Activated CD4-positive, alpha-beta T cell treated with anti-CD3 and anti-CD28 coated beads, Interleukin-2, amount 50 U/mL, for 1 hour (primary cell): ENCODE results near the gene ZNF202.
"Not testable (repeated sequence)": the region's sequence is repeated elsewhere in the genome, so short reads cannot be mapped to it uniquely, and the experiment has no call there.

Experiments
- DNase-seq: peaks from one replicate; pipeline ENCODE4 v3.0.0-alpha.2; 2020

The ZNF202 gene

DNA sequence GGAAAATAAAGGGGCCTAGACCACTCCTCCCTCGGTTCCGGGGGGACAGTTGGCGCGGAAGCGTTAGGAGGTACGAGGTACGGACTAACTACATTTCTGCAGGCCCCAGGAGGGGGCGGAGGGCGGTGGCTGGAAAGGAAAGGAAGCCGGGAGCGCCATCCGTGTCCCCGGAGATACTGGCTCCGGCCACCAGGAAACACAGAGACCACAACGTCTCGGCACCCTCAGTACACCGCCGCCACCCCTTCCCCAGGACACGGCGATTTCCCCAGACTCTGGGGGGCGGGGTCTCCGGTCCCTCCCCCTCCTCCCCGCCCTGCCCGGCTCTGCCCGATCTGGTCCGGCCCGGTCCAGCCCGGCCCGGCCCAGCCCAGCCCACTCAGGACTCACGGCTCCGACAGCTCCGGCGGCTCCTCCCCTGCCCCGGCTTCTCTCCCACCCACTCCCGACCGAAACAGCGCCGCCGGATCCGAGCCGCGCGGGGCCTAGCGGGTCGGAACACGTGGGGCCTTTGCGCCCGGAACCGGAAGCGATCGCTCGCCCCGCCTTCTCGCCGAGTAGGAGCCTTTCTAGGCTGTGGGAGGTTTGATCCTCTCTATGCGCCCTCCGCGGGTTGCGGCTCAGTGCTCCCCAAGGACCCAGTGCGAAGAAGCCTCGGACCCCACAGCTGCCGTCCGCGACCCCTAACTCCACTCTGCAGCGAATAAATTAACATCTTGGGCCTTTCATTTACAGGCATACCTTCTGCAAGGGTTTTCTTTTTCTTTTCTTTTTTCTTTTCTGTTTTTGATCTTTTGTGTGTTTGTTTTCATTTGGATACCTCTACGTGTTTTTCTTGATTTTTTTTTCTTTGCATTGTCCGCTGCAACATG, at the start of gene ZNF202:
TSS of gene ZNF202 (minus strand) at position 502 of the 872 bp plus-strand sequence. CDS start 10,772 bp downstream, outside the sequence.
- DNase-seq = peak; percentile 89

DNA sequence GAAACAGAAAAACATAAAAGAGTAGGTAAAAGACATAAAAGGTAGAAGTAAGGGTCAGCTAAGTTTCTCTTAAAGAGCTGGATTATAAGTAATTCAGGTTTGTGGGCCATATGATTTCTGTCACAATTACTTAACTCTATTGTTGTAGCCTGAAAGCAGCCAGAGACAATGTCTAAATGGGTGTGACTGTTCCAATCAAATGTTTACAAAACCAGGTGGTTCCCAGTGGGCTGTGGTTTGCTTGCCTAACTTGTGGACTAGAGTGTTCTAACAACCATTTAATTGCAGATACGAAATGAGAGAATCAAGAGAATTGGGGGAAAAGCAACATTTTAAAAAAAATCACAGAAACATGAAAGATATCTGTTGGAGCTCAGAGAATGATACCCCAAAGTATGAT, 42.1 kb upstream of the ZNF202 start:
- no peak for DNase-seq

DNA sequence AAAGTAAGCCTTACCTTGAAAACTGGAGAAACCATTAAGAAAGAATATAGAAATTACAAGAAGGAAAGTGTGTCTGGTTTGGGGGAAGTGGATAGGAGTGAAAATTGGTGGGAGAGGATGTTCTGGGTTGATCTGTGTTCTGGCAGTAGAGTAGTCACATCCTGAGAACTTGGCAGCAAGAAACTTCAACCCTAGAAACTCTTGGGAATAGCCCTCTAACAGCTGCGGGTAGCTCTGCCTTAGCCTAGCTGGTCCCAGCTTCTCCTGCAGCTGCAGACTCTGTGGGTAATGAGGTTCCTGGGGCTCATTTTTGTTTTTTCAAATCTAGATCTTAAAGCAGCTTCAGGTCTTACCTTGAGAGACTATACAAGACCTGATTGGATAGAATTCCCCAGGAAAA, 37.1 kb upstream of the ZNF202 start:
- no peak for DNase-seq

DNA sequence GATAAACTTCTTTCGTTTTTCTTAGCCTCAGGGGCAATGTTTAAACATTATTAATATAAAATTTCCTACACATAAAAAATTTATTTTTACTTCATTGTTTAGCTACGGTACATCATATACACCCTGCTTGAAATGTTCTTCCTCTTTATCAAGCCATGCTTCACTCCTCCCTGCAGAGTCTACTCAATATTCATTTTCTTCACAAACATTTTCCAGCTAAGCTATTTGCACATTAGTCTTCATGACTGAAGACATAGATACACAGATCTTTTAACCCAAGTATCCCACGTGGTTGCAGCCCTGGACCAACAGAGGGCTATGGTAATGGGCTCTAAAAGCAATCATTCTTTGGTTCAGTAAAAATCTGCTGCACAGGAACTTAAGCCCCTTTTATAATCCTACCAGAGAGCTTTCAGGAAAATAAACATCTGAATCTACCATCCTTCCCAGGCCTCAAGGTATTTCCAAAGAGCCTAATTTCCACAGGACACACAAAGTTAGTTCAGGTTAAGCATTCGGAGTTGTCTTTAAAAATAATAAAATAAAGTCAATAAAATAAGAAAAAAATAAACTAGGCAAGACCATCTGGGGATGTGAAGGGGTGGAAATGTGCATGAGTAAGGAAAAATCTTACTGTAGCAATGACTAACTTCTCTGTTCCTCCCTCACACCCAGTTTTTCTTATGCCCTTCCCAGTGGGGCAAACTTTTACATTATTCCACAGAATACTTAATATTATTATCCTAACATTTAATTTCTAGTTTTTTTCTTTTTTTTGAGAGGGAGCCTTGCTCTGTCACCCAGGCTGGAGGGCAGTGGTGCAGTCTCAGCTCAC, 34.5 kb upstream of the ZNF202 start:
- DNase-seq = no peak

DNA sequence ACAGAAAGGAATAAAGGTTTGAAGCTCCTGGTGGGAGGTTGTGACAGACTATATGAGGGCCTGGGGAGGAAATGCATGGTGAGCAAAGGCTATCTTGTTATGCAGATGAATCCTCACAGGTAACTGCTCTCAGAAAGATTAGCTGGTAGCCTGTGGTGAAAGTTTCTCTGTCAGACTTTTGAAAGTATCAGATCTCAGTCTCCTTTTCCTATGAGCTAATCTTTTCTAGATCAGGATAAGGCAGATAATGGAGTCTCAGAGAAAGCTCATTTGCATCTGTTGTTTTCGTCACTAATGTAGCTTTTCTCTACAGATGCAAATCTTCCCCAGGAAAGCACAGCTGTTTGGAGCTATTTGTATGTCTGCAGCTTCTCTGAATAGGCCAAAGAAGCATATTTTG, 33.8 kb upstream of the ZNF202 start:
- DNase-seq = no peak

DNA sequence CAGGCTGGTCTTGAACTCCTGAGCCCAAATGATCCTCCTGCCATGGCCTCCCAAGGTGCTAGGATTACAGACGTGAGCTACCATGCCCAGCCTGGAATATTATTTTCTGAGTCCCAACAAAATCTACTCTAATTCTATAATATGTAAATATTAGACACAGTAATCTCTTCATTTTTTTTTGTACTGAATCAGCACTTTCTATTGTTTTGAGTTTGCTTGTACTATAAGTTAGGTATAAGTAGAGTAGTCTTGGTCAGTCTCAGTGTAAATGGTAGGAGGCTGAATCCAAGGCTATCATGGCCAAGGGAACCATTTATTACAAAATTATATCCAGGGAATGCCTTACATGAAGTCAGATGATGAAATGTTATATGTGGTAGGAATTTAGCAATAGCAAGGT, 32.5 kb upstream of the ZNF202 start:
- no peak for DNase-seq

DNA sequence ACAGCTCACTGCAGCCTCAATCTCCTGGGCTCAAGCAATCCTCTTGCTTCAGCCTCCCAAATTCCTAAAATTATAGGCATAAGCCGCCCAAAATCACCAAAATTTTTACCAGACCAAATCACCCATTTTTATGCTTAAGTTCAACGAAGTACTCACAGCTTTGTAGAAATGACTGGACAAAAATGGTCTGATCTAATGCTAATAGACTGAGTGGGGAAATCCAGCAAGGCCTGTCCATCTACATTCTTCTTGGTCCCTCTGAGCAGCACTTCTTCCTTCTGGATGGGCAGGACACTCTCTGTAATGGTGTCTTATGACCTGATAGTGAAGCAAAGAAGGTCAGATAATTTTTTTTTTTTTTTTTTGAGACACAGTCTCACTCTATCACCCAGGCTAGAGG, 31.6 kb upstream of the ZNF202 start:
- DNase-seq = no peak

DNA sequence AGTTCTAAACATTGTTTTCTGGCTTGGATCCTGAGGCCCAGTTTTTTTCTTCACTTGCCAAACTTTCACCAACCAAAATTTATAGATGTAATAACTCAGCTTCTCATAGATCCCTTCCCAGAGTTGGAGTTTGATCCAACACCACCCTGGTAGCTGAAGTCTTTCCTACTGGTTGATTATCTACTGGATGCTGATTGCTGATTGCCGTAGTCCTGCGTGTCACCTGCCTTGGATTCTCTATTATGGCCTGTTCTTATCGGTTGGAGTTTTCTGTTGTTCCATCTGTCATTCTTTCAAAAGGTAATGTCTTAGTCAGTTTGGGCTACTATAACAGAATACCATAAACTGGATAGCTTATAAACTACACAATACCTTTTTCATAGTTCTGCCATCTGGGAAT, 30.2 kb upstream of the ZNF202 start:
- no peak for DNase-seq

DNA sequence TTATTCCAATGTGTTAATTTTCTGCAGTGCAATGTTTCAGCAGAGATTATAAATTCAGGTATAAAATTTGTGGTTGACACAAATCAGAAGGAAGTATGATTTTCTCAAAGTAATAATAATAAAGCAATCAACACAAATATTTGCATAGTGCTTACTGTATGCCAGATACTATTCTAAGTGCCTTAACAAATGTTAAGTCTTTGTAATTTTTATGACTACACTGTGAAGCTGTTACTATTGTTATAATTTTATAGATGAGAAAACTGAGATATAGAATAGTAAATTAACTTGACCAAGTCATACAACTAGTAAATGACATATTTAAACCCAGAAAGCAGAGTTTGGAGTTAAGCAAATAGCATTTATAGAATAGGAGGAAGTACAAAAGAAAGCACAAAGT, 29.3 kb upstream of the ZNF202 start:
- no peak for DNase-seq

DNA sequence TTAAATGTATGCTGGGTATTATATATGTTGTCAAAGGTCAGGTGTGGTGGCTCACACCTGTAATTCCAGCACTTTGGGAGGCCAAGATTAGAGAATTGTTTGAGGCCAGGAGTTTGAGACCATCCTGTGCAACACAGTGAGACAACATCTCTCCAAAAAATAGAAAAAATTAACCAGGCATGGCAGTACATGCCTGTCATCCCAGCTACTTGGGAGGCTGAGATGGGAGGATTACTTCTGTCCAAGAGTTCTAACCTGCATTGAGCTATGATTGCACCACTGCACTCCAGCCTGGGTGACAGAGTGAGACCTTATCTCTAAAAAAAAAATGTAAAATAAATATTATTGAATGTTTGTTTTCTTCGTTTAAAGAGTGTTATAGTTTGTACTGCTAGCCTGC, 24.1 kb upstream of the ZNF202 start:
- DNase-seq = no peak

DNA sequence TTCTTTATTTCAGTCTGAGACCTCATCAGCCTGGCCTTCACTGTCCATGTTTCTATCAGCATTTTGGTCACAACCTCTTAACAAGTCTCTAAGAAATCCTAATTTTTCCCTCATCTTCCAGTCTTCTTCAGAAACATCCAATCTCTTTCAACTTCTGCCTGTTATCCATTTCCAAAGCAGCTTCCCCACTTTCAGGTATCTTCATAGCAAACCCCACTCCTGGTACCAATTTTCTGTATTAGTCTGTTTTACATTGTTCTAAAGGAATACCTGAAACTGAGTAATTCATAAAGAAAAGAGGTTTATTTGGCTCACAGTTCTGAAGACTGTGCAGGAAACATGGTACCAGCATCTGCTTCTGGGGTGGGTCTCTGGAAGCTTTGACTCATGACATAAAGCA, 21.0 kb upstream of the ZNF202 start:
- DNase-seq = no peak

DNA sequence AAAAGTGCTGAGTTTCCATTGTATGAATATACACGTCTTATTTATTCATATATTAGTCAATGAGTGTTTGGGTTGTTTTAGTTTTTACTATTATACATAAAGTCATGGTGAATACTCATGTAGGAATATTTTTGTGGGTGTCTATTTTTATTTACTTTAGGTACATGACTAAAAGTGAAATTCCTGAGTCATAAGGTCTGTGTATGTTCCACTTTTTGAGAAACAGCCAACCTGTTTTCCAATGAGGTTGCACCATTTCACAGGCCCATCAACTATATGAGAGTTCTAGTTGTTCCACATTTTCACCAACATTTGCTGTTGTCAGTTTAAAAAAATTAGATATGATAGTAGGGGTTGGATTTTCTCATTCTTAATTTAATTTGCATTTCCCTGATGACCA, 19.4 kb upstream of the ZNF202 start:
- no peak for DNase-seq

DNA sequence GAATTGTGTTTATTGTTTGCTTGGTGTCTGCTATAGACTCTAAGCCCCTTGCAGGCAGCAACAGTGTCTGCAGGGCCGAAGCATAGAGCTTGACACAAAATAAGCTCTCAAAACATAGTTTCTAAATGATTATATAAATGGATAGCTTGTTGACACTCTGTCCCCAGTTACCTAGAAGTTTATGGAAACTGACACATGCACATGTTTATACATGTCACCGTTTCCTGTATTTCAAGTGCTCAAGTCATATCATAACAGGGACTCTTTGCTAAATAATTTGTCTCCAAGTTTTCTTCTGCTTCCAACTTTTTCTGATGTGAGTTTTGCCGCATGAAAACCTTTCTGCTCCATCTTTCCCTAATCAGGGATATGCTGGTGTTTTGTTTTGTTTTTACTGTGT, 16.5 kb upstream of the ZNF202 start:
- no peak for DNase-seq

DNA sequence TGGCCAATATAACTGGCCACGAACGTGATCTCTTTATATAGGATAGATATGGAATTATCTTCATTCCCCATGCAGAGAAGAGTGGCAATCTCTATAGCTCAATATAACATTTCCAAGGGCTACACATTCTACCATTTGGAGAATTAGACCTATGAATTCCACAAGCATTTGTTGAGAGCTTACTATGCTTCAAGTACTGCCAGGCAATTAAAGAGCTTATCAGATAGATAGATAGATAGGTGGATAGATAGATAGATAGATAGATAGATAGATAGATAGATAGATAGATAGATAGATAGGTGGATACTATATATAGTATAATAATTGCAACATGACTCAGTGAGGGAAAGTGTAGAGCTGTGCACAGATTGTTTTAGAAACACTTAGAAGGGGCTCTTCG, 14.4 kb upstream of the ZNF202 start:
- no peak for DNase-seq

DNA sequence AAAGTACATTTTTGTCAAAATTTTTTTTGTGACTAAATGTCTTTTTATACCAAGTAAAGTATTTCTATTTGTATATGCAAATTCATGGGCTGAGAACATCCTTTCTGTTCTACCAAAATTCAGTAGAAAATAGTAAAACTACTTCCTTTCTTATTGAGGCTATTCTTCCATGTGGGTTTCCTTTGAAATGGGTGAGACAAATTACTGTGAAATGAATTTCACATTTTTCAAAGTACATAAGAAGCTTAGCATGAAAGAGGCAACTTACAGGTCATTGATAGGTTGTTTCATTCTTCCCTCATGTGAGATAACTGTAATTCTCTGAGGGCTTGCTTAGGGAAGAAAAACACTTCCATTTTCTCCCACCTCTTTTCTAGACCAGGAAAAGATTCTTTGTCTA, 13.9 kb upstream of the ZNF202 start:
- DNase-seq = no peak

DNA sequence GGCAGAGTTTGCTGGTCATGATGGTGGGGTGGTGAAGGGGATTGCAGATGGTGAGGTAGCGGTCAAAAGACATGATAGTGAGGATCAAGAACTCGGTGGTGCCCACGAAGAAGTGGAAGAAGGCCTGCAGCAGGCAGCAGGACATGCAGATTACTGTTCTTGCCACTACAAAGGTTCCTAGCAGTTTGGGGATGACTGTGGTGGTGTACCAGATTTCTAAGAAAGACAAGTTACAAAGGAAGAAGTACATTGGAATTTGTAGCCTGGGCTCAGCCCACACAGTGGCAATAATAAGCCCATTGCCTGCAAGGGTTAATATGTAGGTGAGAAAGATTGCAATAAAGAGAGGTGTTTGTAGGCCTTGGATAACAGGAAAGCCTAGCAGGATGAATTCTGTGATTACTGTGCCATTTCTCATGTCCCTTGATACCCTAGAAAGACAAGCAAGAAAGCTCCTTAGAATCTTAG, 12.7 kb upstream of the ZNF202 start, which contains the start of gene OR6X1:
TSS of gene OR6X1 (minus strand) at position 418 of the 468 bp plus-strand sequence. CDS start at position 418, 0 bp downstream.
- no peak for DNase-seq

DNA sequence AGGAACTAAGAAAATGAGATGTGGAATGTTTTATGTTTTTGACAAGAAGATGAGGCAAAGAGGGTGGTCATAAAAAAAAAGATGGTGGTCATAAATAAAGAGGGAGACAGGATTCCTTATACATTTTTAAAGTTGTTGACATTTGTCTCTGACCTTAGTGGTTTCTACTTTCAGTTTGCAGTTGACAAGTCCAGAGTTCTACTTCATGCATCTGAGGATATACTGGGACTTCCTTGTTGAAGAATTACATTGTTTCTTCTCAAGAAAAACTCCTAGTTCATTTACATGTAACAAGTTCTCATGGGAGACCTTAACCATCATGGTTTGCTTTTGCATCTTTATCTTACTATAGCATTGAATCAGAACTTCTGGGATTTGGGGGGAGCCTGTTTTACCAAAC, 11.7 kb upstream of the ZNF202 start:
- no peak for DNase-seq

DNA sequence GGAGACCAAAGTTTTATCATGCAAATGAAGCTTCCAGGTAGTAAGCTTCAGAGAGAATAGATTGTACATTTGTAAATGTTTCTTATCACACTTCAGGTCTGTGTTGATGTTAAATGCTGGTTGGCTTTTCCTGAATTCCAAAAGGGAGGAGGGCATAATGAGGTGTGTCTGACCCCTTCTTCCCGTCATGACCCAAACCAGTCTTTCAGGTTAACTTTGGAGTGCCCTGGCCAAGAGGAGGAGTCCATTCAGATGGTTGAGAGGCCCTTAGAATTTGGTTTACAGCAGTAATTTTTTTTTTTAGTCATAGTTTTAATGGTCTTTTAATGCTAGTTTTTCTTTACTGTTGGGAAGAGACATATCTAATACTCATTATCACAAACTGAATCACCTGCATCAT, 10.3 kb upstream of the ZNF202 start:
- DNase-seq = no peak

DNA sequence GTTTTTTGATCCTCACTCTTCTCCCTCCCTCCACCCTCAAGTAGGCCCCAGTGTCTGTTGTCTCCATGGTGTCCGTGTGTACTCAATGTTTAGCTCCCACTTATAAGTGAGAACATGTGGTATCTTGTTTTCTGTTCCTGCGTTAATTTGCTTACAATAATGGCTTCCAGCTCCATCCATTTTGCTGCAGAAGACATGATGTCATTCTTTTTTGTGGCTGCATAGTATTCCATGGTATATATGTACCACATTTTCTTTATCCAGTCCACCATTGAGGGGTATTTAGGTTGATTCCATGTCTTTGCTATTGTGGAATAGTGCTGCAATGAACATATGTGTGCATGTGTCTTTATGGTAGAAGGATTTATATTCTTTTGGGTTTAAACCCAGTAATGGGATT, 6.9 kb upstream of the ZNF202 start:
- DNase-seq = not testable (repeated sequence)

DNA sequence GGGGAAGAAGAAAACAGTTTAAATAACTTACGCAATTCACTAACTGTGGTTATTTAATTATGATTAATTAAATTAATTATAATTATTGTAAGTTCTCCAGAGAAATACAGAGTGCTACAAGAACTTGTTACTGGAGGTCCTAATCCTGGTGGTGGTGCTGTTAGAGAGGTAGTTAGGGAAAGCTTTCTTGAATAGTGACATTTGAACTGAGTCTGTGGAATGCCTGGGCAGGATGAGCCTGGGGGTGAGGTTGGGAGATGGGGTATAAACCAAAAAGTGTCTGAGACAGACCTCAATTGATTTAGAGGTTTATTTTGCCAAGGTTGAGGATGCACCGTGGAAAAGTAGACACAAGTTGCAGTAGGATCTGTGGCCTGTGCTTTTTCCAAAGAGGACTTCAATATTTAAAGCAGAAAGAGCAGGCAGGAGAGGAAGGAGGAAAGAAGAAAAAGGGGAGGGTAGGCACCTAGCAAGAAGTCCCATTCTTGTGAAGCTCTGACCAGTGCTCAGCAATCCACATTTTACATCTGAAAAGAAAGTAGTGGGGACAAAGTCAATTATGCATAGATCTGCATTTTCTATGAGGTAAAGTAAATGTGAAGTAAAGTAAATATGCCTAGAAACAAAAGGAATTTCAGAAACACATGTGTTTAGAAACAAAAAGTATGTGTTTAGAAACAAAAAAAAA, 4.4 kb upstream of the ZNF202 start:
- no peak for DNase-seq

DNA sequence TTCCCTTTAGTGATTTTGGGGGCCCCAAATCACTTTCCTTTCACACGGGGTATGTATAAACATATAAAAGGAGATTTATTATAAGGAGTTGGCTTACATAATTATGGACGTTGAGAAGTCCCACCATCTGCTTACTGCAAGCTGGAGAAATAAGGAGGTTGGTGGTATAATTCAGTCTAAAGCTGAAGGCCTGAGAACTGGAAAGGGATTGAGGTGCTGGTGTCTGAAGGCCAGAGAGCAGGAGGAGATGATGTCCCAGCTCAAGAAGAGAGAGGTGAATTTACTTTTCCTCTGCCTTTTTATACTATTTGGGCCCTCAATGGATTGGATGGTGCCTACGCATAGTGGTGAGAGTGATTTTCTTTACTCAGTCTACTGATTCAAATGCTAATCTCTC, 1.3 kb upstream of the ZNF202 start:
- no peak for DNase-seq

DNA sequence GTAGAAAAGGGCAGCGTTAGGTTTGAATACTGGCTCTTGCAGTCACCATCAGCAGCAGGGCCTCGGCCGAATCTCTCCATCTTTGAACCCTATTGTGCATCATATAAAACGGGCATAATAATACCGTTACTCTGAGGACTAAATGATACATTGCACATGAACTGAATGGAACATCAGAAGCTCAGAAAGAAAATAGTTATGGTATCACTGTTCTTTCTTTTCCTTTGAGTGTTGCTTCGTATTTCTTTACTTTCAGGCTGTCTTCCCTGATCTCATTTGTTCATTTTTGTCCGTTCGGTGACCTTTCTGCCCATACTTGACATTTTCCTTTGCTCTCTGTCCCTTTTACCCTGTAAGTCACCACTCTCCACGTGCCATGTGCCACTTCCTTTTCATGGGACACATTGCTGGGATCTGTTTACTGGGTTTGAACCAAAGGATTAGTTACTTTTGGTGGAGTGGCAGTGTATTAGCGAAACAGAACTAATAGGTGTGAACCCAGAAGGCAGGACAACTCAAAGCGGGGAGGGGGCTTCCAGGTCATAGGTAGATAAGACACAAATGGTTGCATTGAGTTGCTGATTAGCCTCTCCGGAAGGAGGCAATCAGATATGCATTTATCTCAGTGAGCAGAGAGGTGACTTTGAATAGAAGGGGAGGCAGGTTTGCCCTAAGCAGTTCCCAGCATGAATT, 717 bp upstream of the ZNF202 start:
- DNase-seq = no peak

DNA sequence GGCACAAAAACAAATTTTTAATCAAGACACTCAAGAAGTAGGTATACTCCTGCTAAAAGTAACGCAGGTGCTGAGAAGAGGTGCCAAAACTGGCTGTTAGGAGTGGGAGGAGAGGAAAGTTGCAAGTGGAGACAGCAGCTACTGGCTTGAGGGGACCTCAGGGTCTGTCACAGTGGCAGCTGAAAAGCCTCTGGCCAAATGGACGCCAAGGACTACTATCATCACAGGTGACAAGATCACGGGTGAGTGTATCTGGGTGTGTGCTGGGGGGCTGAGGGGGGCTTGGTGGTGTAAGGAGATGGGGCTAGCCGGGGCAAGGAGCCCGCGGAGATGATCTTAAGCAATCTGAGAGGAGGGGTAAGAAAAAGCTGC, 687 bp downstream of the ZNF202 start:
- no peak for DNase-seq
